HG03460 (cell line): ENCODE results near the gene MAP3K7CL.
A peak's percentile ranks its signal among the peaks of the same experiment; 100 is the strongest.

Source experiments
- ATAC-seq: cut with Tn5 transposase; IDR thresholded peaks from one replicate; pipeline ENCODE4 v1.9.1; 2021; ENCODE audit not compliant: unreplicated experiment

Gene MAP3K7CL, protein sequence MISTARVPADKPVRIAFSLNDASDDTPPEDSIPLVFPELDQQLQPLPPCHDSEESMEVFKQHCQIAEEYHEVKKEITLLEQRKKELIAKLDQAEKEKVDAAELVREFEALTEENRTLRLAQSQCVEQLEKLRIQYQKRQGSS

DNA sequence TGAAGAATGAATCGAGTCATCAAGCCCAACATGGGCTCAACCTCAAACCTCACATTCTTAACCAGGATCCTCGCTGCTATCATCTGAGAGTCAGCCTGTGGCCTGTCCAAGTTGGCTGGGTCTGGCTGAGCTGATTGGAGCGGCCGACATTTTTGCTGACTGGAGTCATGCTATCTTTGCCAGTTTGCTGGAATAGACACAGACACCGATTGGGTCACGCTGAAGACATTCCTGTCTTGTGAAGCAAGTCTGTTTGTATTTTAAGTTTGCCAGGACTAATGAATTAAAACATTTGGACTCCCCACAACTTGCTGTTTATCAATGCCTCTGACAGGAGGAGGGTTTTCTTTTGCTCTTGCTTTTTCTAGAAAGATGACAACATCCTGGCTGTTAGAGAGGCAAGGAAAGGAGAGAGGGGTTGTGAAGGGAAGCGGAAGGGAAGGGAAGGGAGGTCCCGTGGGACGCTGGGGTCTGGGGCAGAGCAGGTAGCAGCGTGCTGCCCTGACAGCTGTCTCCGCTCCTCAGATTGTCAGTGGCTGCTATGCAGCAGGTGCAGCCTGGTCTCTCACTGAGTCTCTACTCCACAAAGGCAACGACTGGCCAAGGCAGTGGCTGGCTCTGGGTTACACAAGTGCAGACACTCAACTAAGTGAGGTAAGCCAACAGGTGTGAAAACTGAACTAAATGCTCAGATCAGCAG lies at the start of gene MAP3K7CL:
Gene MAP3K7CL (plus strand): TSS at position 375 of the 700 bp plus-strand sequence. CDS start 2,701 bp downstream, outside the sequence.
- peak; percentile 66 for ATAC-seq

DNA sequence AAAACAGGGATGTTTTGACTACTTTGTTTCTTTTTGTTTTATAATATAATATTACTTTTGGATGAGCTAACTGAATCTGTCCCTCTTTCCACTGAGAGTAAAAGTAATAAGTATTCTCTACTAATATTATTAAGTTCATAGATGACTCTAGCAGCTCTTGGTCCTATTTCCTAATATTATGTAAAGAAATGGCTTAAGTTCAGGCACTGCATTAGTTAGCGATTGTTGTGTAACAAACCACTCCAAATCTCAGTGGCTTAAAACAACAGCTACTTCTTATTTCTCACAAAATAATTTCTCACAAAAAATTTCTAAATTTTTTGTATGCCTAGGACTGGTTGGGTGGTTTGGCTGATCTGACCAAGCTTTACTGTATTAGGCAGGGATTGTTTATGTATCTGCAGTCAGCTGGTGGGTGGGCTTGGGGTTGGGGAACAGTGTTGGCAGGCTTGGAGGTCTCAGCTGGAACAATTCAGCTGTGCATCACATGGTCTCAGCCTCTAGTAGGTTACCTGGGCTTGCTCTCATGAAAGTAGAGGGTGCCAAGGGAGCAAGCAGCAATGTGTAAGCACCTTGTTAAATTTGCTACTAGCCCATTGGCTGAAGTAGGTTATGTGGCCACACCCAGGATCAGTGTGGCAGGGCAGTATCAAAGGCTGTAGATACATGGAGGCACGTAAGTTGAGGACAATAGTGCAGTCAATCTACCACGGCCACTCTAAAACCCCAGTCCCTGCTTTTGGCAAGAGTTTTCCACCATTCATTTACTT lies 48.2 kb upstream of the MAP3K7CL start:
- no peak for ATAC-seq

DNA sequence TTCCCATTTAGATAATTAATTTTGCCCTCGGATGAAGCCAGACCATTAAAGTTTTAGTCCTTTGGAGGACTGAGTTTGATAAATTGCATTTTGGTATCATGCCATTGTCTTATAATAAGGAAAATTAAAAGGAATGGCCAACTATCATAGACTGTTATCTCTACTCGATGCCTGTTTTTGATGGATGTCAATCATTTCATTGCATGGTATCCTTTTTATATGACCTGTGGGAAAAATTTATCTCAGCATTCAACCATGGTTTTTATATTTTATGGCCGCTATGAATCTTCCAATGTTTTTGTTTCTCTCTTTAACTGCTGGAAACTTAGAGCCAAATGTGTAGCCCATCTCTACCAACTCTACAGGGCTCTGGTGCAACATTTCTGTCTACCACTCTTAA lies 47.1 kb upstream of the MAP3K7CL start:
- ATAC-seq = no peak

DNA sequence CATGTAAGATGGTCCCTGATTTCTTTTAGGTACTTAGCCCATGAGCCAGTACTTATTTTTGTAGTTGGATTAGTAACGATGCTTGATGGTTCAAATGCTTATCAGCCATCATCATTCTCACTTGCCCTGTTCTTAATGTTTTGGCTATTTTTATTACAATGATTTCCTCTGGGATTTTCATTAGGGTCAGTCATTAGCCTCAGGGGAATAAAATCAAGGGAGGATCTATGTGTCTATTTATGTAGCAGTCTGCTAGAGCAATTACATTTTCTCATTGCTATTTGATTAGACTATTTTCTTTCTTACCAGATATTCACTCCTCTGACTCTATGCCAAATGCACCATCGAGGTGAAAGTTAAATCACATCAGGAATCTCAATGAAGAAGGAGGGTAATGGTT lies 46.1 kb upstream of the MAP3K7CL start:
- no peak for ATAC-seq

DNA sequence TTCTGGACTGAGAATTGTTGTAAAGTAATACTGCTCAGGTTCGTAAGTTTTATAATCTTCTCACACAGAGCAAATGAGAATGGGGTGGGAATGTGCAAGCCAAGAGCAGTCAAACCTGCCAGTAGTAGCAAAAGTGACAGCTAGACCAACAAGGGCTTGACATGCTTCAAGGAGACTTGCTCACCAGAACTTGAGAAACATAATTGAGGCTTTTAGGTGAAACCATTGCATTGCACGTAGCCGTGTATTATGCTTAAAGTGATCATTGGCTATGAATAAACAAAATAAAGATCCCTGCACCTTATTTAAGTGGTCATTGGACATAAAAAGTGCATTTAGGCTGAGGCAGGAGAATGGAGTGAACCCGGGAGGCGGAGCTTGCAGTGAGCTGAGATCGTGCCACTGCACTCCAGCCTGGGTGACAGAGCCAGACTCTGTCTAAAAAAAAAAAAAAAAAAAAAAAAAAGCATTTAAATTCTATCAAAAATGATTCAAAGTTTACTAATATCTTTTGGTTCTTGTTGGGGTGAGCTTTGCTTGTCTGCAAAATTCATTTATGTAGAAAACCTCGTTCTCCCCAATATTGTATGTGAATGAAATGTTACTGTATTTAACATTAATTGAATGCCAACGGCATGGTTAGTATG lies 45.2 kb upstream of the MAP3K7CL start:
- ATAC-seq = no peak

DNA sequence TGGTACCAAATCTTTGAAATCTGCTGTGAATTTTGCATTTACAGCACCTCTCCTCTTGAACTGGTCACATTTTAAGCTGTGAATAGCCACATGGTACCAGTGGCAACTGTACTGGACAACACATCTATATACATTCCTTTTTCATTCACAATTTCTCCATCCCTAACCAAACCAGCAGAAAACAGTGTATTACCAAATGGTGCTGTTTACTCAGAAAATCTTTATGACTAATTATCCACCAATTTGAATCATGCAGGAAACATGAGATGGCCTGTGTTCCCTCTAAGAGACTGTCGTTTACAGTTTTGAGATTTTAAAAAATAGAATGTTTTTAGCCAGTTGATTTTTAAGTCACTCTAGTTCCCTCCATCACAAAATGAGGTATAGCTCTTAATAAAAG lies 39.4 kb upstream of the MAP3K7CL start:
- no peak for ATAC-seq

DNA sequence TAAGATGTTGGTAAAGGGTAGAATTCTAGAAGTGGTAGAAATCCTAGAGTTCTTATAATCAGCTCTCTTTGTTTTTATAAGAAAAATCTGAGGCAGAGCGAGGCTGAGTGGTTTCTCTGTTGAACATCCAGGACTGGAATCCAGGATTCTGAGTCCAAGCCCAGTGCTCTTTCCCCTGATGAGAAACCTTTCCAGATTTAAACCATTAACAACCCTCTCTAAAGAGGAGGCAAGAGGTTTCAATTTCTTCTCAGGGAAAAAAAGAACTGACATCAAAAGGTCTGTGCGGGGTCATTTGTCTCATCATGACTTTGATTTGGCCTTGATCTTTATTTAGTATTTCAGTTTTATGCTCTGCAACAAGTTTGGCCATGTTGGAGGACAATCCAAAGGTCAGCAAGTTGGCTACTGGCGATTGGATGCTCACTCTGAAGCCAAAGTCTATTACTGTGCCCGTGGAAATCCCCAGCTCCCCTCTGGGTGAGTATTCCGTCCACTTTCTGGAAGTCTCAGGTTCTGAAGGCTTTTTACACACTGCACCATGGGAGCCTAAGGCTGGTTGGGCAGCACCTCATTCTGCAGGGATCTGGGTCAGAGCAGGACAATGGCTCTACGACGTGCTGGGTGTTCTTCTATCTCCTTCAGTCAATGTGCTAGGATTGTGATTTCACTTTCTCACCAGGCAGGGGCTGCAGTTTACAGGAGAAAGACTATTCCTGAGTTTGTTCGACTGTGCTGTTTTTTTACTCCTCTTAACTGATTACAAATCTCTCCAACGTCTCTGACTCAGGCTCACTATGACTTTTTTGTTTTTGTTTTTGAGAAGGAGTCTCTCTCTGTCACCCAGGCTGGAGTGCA lies 38.1 kb upstream of the MAP3K7CL start:
- ATAC-seq = no peak

DNA sequence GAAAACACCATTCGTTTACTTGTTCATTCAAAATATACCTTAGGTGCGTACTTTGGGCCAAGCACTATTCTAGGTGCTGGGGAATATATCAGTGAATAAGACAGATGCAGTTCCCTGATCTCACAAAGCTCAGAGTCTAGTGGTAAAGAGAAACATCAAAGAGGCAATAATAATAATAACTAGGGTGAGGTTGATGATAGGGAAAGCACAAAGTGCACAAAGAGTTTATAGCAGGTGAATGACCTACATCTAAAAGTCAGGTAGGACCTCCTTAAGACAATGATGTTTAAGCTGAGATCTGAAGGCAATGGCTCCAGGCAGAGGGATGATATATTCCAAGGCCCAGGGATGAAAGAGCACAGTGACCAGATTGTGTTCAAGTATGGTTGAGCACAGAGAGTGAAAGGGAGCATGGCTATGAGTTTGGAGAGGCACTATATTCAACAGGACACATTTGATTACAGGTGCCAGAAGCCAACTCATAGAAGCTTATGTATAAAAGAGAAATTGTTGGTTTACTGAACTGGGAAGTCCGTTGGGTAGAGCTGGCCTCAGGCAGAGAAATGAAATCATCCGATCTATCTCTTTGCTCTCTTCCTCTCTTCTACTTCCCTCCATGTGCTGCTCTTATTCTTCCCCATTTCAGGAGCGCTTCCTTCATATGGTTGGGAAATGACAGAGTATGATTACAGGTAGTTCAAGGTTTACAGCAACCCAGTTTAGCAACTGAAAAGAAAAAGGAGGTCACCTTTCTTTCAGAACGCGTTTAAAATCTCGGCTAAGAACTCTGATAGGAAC lies 34.0 kb upstream of the MAP3K7CL start:
- no peak for ATAC-seq

DNA sequence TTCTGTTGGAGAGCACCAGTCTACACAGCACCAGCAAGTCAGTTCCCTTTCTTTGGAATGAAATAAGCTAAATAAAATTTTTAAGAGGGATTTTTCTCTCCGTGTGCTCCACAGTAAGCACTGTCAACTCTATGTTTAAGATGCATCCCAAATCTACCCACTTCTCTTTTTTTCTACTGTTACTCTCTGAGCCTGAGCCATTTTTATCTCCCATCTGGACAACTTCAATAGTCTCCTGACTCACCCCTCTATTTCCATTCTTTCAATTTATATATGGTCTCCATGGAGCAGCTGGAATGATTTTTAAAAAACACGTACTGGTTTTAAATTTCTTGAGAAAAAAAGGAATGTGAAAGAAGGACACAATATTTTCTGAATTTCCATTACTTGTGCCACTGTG lies 32.3 kb upstream of the MAP3K7CL start:
- no peak for ATAC-seq

DNA sequence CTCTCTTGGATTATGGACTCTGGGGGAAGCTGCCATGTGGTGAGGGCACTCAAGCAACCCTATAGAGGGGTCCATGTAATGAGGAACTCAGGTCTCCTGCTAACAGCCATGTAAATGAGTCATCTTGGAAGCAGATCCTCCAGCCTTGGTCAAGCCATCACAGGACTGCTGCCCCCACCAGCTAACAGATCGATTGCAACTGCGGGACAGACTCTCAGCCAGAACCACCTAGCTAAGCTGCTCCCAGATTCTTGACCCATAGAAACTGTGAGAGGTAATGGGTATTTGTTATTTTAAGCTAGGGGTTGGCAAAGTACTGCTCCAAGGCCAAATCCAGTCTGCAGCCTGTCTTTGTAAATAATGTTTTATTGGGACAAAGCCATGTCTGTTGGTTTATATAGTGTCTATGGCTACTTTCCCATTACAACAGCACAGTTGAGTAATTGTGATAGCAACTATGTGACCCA lies 27.6 kb upstream of the MAP3K7CL start:
- ATAC-seq = no peak

DNA sequence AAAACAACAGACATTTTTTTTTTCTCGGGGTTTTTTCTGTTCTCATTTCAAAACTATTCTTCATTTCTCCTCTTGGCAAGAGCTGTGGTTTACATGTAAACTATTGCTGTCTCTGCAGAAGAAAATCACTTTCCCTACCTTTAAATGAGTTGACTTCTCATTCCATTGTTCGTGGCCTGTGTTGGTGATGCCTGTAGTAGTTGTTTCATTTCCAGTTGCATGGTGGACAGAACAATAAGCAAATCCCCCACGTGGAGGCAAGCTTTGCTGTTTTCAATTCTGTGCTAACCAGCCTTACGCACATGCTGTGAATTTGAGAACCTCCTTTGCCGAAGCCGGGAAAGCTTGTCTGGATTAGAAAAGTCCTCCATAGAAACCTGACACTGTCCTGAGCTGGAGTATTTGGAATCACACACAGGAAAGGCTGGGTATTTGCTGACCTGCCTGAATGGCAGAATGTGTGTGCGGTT lies 26.2 kb upstream of the MAP3K7CL start:
- ATAC-seq = no peak

DNA sequence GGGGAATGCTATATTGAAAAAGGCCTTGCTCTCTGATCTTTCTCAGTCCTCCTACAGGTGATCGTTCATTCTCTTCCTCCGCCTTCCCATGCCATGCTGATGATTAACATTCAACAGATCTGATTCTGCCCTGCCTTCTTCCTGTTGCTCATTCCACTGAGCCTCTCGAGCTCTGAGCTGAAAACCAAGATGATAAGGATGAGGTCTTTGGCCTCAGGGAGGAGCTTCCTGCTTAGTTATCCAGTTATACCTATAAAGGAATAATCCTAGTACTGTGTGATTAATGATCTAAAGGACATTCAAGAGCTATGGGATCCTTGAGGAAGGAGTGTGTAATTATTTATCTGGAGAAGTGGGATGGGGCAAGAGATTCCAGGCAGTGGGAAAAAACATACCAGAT lies 25.2 kb upstream of the MAP3K7CL start:
- ATAC-seq = no peak

DNA sequence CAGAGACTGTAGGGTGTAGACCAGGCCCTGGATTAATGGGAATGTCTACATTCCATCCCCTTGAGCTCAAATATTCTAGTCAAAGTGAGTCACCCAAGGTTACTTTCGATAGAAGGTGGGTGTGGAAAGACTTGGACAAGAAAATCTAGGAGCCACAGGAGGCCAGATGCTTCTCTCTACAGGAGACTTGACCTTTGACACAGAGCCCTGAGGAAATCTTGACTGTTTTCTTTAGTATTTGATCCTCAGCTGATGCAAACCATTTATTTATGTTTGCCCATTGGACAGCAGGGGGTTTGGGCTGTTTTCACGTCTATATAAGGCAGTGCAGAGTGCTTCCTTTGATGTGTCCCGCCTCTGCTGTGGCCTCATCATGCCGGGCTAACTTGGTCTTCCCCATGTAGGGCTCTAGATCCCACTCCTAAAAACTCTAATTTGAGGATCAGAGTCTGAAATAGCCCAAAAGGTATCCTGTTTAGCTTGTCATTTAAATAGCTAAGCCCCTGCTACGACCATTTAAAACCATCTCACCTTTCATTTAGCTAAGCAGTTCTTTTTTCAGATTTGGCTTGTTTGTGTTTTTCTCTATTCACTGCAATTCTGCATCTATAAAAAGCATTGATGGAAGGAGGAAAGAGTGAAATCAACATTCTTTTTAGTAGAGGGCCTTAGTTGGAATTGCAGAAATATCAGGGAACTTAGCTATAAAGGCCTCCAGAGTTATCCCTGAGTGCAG lies 15.5 kb upstream of the MAP3K7CL start:
- no peak for ATAC-seq

DNA sequence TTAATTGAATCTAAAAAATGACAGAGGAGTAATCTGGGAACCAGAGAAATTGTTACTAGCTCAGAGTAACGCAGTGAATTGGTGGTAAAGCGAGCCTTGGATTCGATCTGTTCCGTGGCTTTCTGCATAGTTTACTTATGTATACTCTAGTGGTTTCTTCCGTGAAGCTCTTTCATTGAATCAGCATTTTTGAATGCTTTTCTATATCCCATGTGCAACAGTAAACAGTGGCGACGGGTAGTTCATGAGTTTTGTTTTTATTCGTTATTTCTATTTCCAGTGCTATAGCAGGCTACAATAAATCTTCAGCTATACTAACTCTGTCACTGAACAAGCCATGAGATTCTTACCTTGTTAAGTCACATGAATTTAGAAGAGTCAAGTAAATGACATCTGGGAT lies 14.5 kb upstream of the MAP3K7CL start:
- no peak for ATAC-seq

DNA sequence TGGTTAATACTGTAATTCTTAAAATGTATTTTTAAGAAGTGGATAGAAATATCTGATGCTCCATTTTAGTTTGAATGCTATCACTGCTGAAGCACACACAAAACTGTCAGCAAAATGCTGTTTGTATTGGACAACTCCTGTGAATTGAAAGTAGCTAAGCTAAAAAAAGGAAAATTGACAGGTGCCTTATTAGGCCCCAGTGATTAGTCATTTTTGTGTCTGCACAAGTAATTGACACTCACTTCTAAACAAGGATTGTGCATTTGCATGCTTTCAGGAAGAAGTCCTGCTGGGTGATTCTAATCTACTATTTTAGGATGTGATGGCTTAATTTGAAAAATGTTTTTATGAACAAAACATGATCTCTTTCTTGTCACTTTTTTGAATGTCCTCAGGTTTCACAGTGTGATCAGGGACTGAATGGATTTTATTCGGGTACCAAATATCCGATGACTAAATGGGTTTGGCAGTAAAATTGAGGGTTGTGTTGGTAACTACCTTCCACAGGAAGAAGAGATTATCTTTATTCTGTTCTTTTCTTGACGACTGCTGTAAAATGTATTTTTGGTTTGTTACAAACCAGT lies 13.0 kb upstream of the MAP3K7CL start:
- ATAC-seq = no peak

DNA sequence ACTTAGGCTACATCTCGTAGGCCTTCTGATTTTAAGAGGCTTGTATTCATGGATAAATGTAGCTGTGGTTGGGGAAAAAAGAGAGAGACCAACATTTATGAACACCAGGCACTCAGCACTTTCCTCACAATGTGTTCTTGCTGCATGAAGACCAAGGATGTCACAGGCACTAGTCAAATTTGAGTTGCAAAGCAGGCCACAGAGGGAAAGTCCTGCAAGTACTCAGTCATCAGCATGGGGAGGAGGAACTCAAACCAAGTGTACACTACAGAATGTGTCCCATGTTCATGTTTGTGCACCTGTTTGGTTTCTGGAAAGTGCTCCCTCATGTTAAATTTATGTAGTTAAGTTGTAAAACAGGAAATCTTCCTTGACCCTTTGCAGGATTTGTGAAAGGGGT lies 8.7 kb upstream of the MAP3K7CL start:
- peak; percentile 57 for ATAC-seq

DNA sequence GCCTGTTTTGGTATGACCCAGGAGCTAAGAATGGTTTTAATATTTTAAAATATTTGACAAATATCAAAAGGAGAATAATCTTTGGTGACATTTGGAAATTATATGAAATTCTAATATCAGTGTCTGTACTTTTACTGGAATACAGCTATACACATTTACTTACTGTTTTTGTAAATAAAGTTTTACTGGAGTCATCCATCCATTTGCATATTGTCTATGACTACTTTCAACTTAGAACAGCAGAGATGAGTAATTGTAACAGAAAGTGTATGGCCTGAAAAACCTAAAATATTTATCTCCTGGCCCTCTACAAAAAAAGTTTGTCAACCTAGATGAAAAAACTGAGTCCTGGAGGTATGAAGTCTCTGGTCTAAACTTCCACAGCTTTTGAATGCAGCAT lies 5.8 kb upstream of the MAP3K7CL start:
- ATAC-seq = no peak

DNA sequence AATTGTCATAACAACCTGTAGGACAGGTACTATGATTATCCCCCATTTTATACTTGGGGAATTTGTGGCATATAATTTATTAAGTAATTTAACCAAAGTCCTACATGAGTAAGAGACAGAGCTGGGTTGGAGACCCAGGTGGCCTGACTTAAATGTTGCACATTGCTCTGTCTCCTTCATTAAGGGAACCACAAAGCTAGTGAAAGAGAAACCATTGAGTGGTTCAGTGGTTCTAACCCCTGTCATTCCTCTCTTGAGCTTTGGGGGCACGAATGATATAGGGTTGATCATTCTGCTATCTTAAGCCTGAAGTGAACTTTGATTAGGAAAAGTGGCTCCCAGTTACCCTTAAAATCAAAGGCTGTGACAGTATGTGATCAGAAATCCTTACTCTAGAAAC lies 5.3 kb upstream of the MAP3K7CL start:
- ATAC-seq = peak; percentile 87

DNA sequence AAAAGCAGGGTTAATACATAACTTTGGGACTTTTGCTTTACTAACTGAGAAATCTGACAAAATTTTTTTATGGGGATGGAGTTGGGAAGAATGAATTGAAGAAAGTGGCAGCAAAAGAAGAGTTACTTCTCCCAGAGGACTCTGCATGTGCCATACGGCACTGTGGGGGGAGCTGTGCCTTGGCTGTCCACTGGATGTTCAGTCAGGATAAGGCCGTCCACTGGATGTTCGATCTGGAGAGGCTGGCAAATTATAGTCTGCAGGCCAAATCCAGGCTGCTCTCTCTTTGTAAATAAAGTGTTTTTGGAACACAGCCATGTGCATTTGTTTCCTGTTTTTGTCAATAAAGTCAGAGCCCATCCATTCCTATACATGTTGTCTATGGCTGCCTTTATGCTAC lies 4.5 kb upstream of the MAP3K7CL start:
- ATAC-seq = no peak
